HepG2 (cell line): ENCODE data around the gene HS3ST2. TPM values are rescaled to one million over a fixed set of nuclear protein-coding genes. Genes with fewer than 3 reads are reported as not detected.

Experiments
- CBFB ChIP-seq: sonication (generic); formaldehyde crosslinking; IDR thresholded peaks from 2 replicates; pipeline ENCODE4 v1.4.0; 2020; ENCODE audit warnings: missing genetic modification reagents
- CEBPZ ChIP-seq: IDR thresholded peaks from 2 replicates; pipeline ENCODE4 v1.6.1; 2012; ENCODE audit warnings: low read length, improper control_type of control experiment
- FOXK1 ChIP-seq: sonication (generic); formaldehyde crosslinking; IDR thresholded peaks from 2 replicates; pipeline ENCODE4 v1.4.0; 2020; ENCODE audit warnings: low read depth, missing genetic modification reagents, borderline replicate concordance
- HNRNPH1 ChIP-seq: fragments of 200-400 bp; formaldehyde crosslinking; optimal IDR thresholded peaks from 2 replicates; pipeline ENCODE3; 2017; ENCODE audit warnings: mild to moderate bottlenecking, low read depth, low read length
- HOMEZ ChIP-seq: IDR thresholded peaks from 2 replicates; pipeline ENCODE4 v1.6.1; 2016; ENCODE audit warnings: low read depth
- HOXA7 ChIP-seq: sonication (generic); formaldehyde crosslinking; IDR thresholded peaks from 2 replicates; pipeline ENCODE4 v1.8.1; 2022; ENCODE audit warnings: mild to moderate bottlenecking, missing genetic modification reagents, moderate library complexity
- POGZ ChIP-seq: sonication (generic); formaldehyde crosslinking; IDR thresholded peaks from 2 replicates; pipeline ENCODE4 v1.4.0; 2020; ENCODE audit warnings: mild to moderate bottlenecking, missing genetic modification reagents
- RAD51 ChIP-seq: fragments of 450-650 bp; IDR thresholded peaks from 2 replicates; pipeline ENCODE4 v1.6.1; 2016; ENCODE audit warnings: borderline replicate concordance
- RCOR2 ChIP-seq: IDR thresholded peaks from 2 replicates; pipeline ENCODE4 v1.6.1; 2016; ENCODE audit warnings: missing biosample characterization, missing genetic modification reagents
- RXRA ChIP-seq: sonication (generic); formaldehyde crosslinking; IDR thresholded peaks from 2 replicates; pipeline ENCODE4 v1.5.1; 2020; ENCODE audit warnings: missing genetic modification reagents
- ZBTB10 ChIP-seq: sonication (generic); formaldehyde crosslinking; IDR thresholded peaks from 2 replicates; pipeline ENCODE4 v1.4.0; 2020; ENCODE audit warnings: missing genetic modification reagents, borderline replicate concordance
- ZNF24 ChIP-seq: fragments of 450-650 bp; IDR thresholded peaks from 2 replicates; pipeline ENCODE4 v1.6.1; 2017; ENCODE audit warnings: antibody characterized with exemption, mild to moderate bottlenecking
- ZNF276 ChIP-seq: sonication (generic); formaldehyde crosslinking; IDR thresholded peaks from 2 replicates; pipeline ENCODE4 v1.4.0; 2020; ENCODE audit warnings: mild to moderate bottlenecking, low read depth, missing genetic modification reagents
- ZNF616 ChIP-seq: sonication (generic); formaldehyde crosslinking; IDR thresholded peaks from 2 replicates; pipeline ENCODE4 v1.5.0; 2020; ENCODE audit warnings: low read depth, mild to moderate bottlenecking, missing genetic modification reagents
- ZNF75D ChIP-seq: sonication (generic); formaldehyde crosslinking; IDR thresholded peaks from 2 replicates; pipeline ENCODE4 v1.8.1; 2023; ENCODE audit warnings: missing genetic modification reagents, mild to moderate bottlenecking, borderline replicate concordance
- ZNF773 ChIP-seq: sonication (generic); formaldehyde crosslinking; IDR thresholded peaks from 2 replicates; pipeline ENCODE4 v1.4.0; 2020; ENCODE audit warnings: missing genetic modification reagents, borderline replicate concordance
- ZNF83 ChIP-seq: sonication (generic); formaldehyde crosslinking; IDR thresholded peaks from 2 replicates; pipeline ENCODE4 v1.4.0; 2020; ENCODE audit warnings: missing genetic modification reagents, mild to moderate bottlenecking, borderline replicate concordance
- ZSCAN21 ChIP-seq: sonication (generic); formaldehyde crosslinking; IDR thresholded peaks from 2 replicates; pipeline ENCODE4 v1.8.0; 2022; ENCODE audit warnings: mild to moderate bottlenecking, missing genetic modification reagents, moderate library complexity, borderline replicate concordance
- polyA plus RNA-seq, 8 experiments: library from polyadenylated mRNA; depleted of rRNA in 3 of 8; stranded (reverse) in 7 of 8; unstranded in 1 of 8; fragments of >200 nt; fragmentation: Illumina TruSeq in 4 of 8; extraction: Trizol in 4 of 8; gene quantifications; 2 replicates each; pipeline versions ENCODE4 v1.2.1 to v1.2.3, GENCODE V29; 2011 to 2016; ENCODE audit warnings: low read depth in 4 of 8, missing spikeins in 1 of 8, mixed read lengths in 1 of 8; ENCODE audit not compliant: insufficient read depth in 1 of 8
- total RNA-seq, 5 experiments: library from RNA; depleted of rRNA; stranded (reverse); fragments of >200 nt; fragmentation: Illumina TruSeq; extraction: Trizol; gene quantifications; 2 replicates each; pipeline ENCODE4 v1.2.3, GENCODE V29; 2016; ENCODE audit warnings: low read depth in 1 of 5

HS3ST2 gene
- total and polyA plus RNA-seq, 2 of the 13 experiments (the other 11 are each of a cell fraction or from before 2014, with no cell fraction given): not detected

- TF ChIP-seq HOMEZ (CRISPR knock-in tag) (peak; percentile 49; the same call in 1 of the 2 replicates), RCOR2 (no peak), ZNF773 (CRISPR knock-in tag) (peak; percentile 96), ZNF83 (CRISPR knock-in tag) (no peak), ZNF616 (CRISPR knock-in tag) (no peak), HOXA7 (CRISPR knock-in tag) (peak; percentile 95; the same call in 1 of the 2 replicates), POGZ (CRISPR knock-in tag) (no peak), ZNF75D (CRISPR knock-in tag) (peak; percentile 90; the same call in 1 of the 2 replicates), ZSCAN21 (CRISPR knock-in tag) (peak; percentile 93), CEBPZ (no peak), ZNF276 (peak; percentile 79), CBFB (CRISPR knock-in tag) (no peak), RAD51 (no peak), ZBTB10 (0 out of 2 replicates have a peak, but pooled peaks have one; percentile 65), FOXK1 (CRISPR knock-in tag) (peak; percentile 75; the same call in 1 of the 2 replicates), HNRNPH1 (no peak), ZNF24 (no peak), RXRA (peak; percentile 0; the same call in 1 of the 2 replicates)
These were observed 577 bp upstream of the HS3ST2 start (continued) for GRCh38 chr16:22813223-22813947.
